ENCODE results near the gene CYP24A1.

CYP24A1 gene

GRCh38 chr20:54173653-54174456 is at the start of gene CYP24A1:
Gene CYP24A1, minus strand, starts transcription at chr20:54173986. Its CDS starts 407 bp downstream, at chr20:54173579.
- DNase-seq, result no peak

GRCh38 chr20:54223285-54223684 is 49.5 kb upstream of the CYP24A1 start:
- no peak for DNase-seq

GRCh38 chr20:54221996-54222890 is 48.5 kb upstream of the CYP24A1 start:
- DNase-seq, result no peak

- DNase-seq, result no peak
Observed at GRCh38 chr20:54221353-54221752, 47.6 kb upstream of the CYP24A1 start.

GRCh38 chr20:54220722-54221121 is 46.9 kb upstream of the CYP24A1 start:
- DNase-seq, result no peak

- DNase-seq, result no peak
Observed at GRCh38 chr20:54219751-54220426, 46.1 kb upstream of the CYP24A1 start.

- no peak for DNase-seq
Observed at GRCh38 chr20:54218470-54218869, 44.7 kb upstream of the CYP24A1 start.

GRCh38 chr20:54217762-54218161 is 44.0 kb upstream of the CYP24A1 start:
- DNase-seq, result no peak

GRCh38 chr20:54215157-54215789 is 41.5 kb upstream of the CYP24A1 start:
- DNase-seq, result no peak

- DNase-seq, result no peak
Observed at GRCh38 chr20:54214566-54214965, 40.8 kb upstream of the CYP24A1 start.

- no peak for DNase-seq
Observed at GRCh38 chr20:54212871-54213270, 39.1 kb upstream of the CYP24A1 start.

GRCh38 chr20:54212226-54212625 is 38.4 kb upstream of the CYP24A1 start:
- no peak for DNase-seq

- DNase-seq, result no peak
Observed at GRCh38 chr20:54209216-54209813, 35.5 kb upstream of the CYP24A1 start.

GRCh38 chr20:54208548-54209176 is 34.9 kb upstream of the CYP24A1 start:
- DNase-seq, result no peak

GRCh38 chr20:54207743-54208547 is 34.2 kb upstream of the CYP24A1 start, which contains the start of gene PFDN4:
Gene PFDN4, plus strand, starts transcription at chr20:54208087. Its CDS starts 14 bp downstream, at chr20:54208101.
- DNase-seq, result peak; percentile 76

GRCh38 chr20:54207053-54207742 is 33.4 kb upstream of the CYP24A1 start:
- no peak for DNase-seq

GRCh38 chr20:54205450-54205849 is 31.7 kb upstream of the CYP24A1 start:
- DNase-seq, result no peak

- no peak for DNase-seq
Observed at GRCh38 chr20:54204481-54204880, 30.7 kb upstream of the CYP24A1 start.

GRCh38 chr20:54204063-54204462 is 30.3 kb upstream of the CYP24A1 start:
- no peak for DNase-seq

- no peak for DNase-seq
Observed at GRCh38 chr20:54203281-54203680, 29.5 kb upstream of the CYP24A1 start.

All from activated CD8-positive, alpha-beta memory T cell treated with anti-CD3 and anti-CD28 coated beads, Interleukin-2, amount 50 U/mL, for 4 hours (primary cell).